HepG2 (cell line): ENCODE results near the gene SEBOX. TPM values are rescaled to one million over a fixed set of nuclear protein-coding genes. Genes with fewer than 3 reads are reported as not detected.

Experiments
- CHD4 ChIP-seq: fragments of 200-600 bp; sonication (generic); IDR thresholded peaks from 2 replicates; pipeline ENCODE4 v1.7.0; 2017; ENCODE audit warnings: mild to moderate bottlenecking, low read length, borderline replicate concordance
- FOXK1 ChIP-seq: sonication (generic); formaldehyde crosslinking; IDR thresholded peaks from 2 replicates; pipeline ENCODE4 v1.4.0; 2020; ENCODE audit warnings: low read depth, missing genetic modification reagents, borderline replicate concordance
- PAX8 ChIP-seq: sonication (generic); formaldehyde crosslinking; IDR thresholded peaks from 2 replicates; pipeline ENCODE4 v1.8.0; 2022; ENCODE audit warnings: mild to moderate bottlenecking, missing genetic modification reagents, borderline replicate concordance
- TFAP4 ChIP-seq: sonication (generic); IDR thresholded peaks from 2 replicates; pipeline ENCODE4 v1.6.1; 2016; ENCODE audit warnings: low read depth, borderline replicate concordance
- TRAFD1 ChIP-seq: sonication (generic); formaldehyde crosslinking; IDR thresholded peaks from 2 replicates; pipeline ENCODE4 v1.5.1; 2020; ENCODE audit warnings: missing genetic modification reagents, mild to moderate bottlenecking, borderline replicate concordance
- ZNF687 ChIP-seq: sonication (generic); formaldehyde crosslinking; IDR thresholded peaks from 2 replicates; pipeline ENCODE4 v1.5.1; 2020; ENCODE audit warnings: mild to moderate bottlenecking, missing genetic modification reagents, moderate library complexity
- polyA plus RNA-seq, 8 experiments: library from polyadenylated mRNA; depleted of rRNA in 3 of 8; stranded (reverse) in 7 of 8; unstranded in 1 of 8; fragments of >200 nt; fragmentation: Illumina TruSeq in 4 of 8; extraction: Trizol in 4 of 8; gene quantifications; 2 replicates each; pipeline versions ENCODE4 v1.2.1 to v1.2.3, GENCODE V29; 2011 to 2016; ENCODE audit warnings: low read depth in 4 of 8, missing spikeins in 1 of 8, mixed read lengths in 1 of 8; ENCODE audit not compliant: insufficient read depth in 1 of 8
- total RNA-seq, 5 experiments: library from RNA; depleted of rRNA; stranded (reverse); fragments of >200 nt; fragmentation: Illumina TruSeq; extraction: Trizol; gene quantifications; 2 replicates each; pipeline ENCODE4 v1.2.3, GENCODE V29; 2016; ENCODE audit warnings: low read depth in 1 of 5
- TF ChIP-seq, protein P1 (sequence below): sonication (generic); formaldehyde crosslinking; IDR thresholded peaks from 2 replicates; pipeline ENCODE4 v1.5.0; 2020; ENCODE audit warnings: missing genetic modification reagents, mild to moderate bottlenecking, borderline replicate concordance
- TF ChIP-seq, protein P2 (sequence below), 2 experiments: sonication (generic) in 1 of 2; formaldehyde crosslinking in 1 of 2; IDR thresholded peaks; 2 replicates each; pipeline versions ENCODE4 v1.5.1 to v1.6.1; 2011 to 2020; ENCODE audit warnings: borderline replicate concordance in 1 of 2, low read depth in 1 of 2, low read length in 1 of 2, mild to moderate bottlenecking in 1 of 2, missing genetic modification reagents in 1 of 2, moderate library complexity in 1 of 2
- TF ChIP-seq, protein P3 (sequence below): sonication (generic); formaldehyde crosslinking; IDR thresholded peaks from 2 replicates; pipeline ENCODE4 v1.4.0; 2020; ENCODE audit warnings: missing genetic modification reagents, borderline replicate concordance
- TF ChIP-seq, protein P4 (sequence below): sonication (generic); formaldehyde crosslinking; IDR thresholded peaks from 2 replicates; pipeline ENCODE4 v1.4.0; 2020; ENCODE audit warnings: missing genetic modification reagents

SEBOX gene
- total and polyA plus RNA-seq, 2 of the 13 experiments (the other 11 are each of a cell fraction or from before 2014, with no cell fraction given): not detected

DNA sequence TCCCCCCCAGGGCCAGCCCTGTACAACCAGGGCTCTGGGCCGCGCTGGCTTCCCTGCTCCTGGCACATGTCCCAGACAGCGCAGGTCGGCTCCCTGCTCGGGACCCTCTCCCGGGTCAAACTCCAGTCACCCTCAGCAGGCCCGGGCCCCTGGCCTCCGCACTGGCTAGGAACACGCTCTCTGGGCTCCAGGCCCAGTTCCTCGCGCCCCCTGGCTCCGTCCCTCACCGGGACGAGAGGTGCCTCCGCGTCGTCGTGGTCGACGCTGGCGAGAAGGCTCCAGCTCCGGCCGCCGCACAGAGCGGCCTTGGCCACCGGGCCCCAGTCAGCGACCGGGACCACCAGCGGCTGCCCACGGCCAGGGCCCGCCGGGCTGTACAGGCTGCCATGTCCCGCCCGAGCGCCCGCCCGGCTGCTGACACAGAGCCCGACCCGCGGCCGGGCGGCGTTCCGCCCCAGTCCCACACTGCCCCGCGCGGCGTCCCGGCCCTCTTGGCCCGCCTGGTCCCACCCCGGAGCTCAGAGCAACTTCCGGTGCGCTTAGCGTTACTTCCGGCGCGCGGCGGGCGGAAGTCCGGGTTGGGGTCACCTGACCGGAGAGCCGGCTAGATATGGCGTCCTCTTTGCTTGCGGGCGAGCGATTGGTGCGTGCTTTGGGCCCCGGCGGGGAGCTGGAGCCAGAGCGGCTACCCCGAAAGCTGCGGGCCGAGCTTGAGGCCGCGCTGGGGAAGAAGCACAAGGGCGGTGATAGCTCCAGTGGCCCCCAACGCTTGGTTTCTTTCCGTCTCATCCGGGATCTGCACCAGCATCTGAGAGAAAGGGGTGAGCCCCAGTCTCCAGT is 7.7 kb downstream of the SEBOX start, which contains the start of gene POLDIP2 (continued):
- TF ChIP-seq CHD4: no peak
- TF ChIP-seq PAX8: peak; percentile 85; the same call in 1 of the 2 replicates
- TF ChIP-seq, protein P1, sequence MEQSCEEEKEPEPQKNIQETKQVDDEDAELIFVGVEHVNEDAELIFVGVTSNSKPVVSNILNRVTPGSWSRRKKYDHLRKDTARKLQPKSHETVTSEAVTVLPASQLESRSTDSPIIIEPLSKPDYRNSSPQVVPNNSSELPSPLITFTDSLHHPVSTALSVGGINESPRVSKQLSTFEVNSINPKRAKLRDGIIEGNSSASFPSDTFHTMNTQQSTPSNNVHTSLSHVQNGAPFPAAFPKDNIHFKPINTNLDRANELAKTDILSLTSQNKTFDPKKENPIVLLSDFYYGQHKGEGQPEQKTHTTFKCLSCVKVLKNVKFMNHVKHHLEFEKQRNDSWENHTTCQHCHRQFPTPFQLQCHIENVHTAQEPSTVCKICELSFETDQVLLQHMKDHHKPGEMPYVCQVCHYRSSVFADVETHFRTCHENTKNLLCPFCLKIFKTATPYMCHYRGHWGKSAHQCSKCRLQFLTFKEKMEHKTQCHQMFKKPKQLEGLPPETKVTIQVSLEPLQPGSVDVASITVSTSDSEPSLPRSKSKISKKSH: no peak
- TF ChIP-seq, protein P2, sequence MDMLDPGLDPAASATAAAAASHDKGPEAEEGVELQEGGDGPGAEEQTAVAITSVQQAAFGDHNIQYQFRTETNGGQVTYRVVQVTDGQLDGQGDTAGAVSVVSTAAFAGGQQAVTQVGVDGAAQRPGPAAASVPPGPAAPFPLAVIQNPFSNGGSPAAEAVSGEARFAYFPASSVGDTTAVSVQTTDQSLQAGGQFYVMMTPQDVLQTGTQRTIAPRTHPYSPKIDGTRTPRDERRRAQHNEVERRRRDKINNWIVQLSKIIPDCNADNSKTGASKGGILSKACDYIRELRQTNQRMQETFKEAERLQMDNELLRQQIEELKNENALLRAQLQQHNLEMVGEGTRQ (IDR thresholded peaks at IDR 0.05; ENCODE audit: low read depth, low read length): peak; percentile 70
- TF ChIP-seq, protein P2 (CRISPR knock-in tag; IDR thresholded peaks at IDR 0.05; ENCODE audit: borderline replicate concordance): peak; percentile 95; the same call in 1 of the 2 replicates
- peak; percentile 88 for TF ChIP-seq ZNF687
- TF ChIP-seq TFAP4: peak; percentile 51; the same call in 1 of the 2 replicates
- TF ChIP-seq, protein P3, sequence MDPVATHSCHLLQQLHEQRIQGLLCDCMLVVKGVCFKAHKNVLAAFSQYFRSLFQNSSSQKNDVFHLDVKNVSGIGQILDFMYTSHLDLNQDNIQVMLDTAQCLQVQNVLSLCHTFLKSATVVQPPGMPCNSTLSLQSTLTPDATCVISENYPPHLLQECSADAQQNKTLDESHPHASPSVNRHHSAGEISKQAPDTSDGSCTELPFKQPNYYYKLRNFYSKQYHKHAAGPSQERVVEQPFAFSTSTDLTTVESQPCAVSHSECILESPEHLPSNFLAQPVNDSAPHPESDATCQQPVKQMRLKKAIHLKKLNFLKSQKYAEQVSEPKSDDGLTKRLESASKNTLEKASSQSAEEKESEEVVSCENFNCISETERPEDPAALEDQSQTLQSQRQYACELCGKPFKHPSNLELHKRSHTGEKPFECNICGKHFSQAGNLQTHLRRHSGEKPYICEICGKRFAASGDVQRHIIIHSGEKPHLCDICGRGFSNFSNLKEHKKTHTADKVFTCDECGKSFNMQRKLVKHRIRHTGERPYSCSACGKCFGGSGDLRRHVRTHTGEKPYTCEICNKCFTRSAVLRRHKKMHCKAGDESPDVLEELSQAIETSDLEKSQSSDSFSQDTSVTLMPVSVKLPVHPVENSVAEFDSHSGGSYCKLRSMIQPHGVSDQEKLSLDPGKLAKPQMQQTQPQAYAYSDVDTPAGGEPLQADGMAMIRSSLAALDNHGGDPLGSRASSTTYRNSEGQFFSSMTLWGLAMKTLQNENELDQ (CRISPR knock-in tag): no peak
- peak; percentile 96; the same call in 1 of the 2 replicates for TF ChIP-seq FOXK1
- TF ChIP-seq, protein P4, sequence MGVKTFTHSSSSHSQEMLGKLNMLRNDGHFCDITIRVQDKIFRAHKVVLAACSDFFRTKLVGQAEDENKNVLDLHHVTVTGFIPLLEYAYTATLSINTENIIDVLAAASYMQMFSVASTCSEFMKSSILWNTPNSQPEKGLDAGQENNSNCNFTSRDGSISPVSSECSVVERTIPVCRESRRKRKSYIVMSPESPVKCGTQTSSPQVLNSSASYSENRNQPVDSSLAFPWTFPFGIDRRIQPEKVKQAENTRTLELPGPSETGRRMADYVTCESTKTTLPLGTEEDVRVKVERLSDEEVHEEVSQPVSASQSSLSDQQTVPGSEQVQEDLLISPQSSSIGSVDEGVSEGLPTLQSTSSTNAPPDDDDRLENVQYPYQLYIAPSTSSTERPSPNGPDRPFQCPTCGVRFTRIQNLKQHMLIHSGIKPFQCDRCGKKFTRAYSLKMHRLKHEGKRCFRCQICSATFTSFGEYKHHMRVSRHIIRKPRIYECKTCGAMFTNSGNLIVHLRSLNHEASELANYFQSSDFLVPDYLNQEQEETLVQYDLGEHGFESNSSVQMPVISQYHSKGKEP (CRISPR knock-in tag): no peak
- TF ChIP-seq TRAFD1 (CRISPR knock-in tag): no peak
